BLaER1 treated with 17β-estradiol and CSF1 and Interleukin-3, amounts not matched to agents 10 nM and 100 nM (cell line): ENCODE results near the gene GEMIN7.
A peak's percentile ranks its signal among the peaks of the same experiment; 100 is the strongest.

Experiments
- H3K27ac ChIP-seq, 11 experiments: shearing (Covaris generic); formaldehyde crosslinking; 2 replicates each; pipeline ENCODE4 v1.8.1; 2022
- H3K27me3 ChIP-seq, 11 experiments: shearing (Covaris generic); formaldehyde crosslinking; 2 replicates each; pipeline ENCODE4 v1.8.1; 2022
- H3K36me3 ChIP-seq, 11 experiments: shearing (Covaris generic); formaldehyde crosslinking; 2 replicates each; pipeline ENCODE4 v1.8.1; 2022
- H3K4me1 ChIP-seq, 10 experiments: shearing (Covaris generic); formaldehyde crosslinking; 2 replicates each; pipeline ENCODE4 v1.8.1; 2022
- H3K4me2 ChIP-seq, 11 experiments: shearing (Covaris generic); formaldehyde crosslinking; 2 replicates each; pipeline ENCODE4 v1.8.1; 2022
- H3K4me3 ChIP-seq, 10 experiments: shearing (Covaris generic); formaldehyde crosslinking; 2 replicates each; pipeline ENCODE4 v1.8.1; 2022
- H3K9ac ChIP-seq, 11 experiments: shearing (Covaris generic); formaldehyde crosslinking; 2 replicates each; pipeline ENCODE4 v1.8.1; 2022
- H3K9me3 ChIP-seq, 11 experiments: shearing (Covaris generic); formaldehyde crosslinking; replicated peaks in 1 of 11; 2 replicates each; pipeline ENCODE4 v1.8.1; 2022
- H4K20me1 ChIP-seq, 11 experiments: shearing (Covaris generic); formaldehyde crosslinking; 2 replicates each; pipeline ENCODE4 v1.8.1; 2022
- Cebpa-rat ChIP-seq, 11 experiments: shearing (Covaris generic); IDR thresholded peaks; 2 replicates each; pipeline ENCODE4 v1.8.1; 2022

Gene GEMIN7

GRCh38 chr19:45110851-45111266 lies 31.8 kb downstream of the GEMIN7 start:
- no peak overlapping the region; a peak in 1 of 20 replicates for H3K4me3 ChIP-seq
- peak overlapping the region in 6 of 11 experiments; percentile 1 to 58 (median 20); a peak in 7 of 22 replicates for H3K9ac ChIP-seq
- H3K27me3 ChIP-seq = no peaks in the 10 kb centered on the region
- peak overlapping the region in 9 of 11 experiments; percentile 41 to 79 (median 60); a peak in 18 of 22 replicates for H3K27ac ChIP-seq
- H3K4me1 ChIP-seq = peaks cover 88 to 100% (median 100%) of the 10 kb centered on the region in 10 experiments
- H3K36me3 ChIP-seq = peaks cover 0 to 10% (median 0%) of the 10 kb centered on the region in 11 experiments; a peak in 5 of 22 replicates
- peaks cover 6 to 100% (median 99%) of the 10 kb centered on the region in 11 experiments; a peak in 20 of 22 replicates for H4K20me1 ChIP-seq
- H3K9me3 ChIP-seq = no peaks in the 10 kb centered on the region
- TF ChIP-seq Cebpa-rat (IDR thresholded peaks at IDR 0.05) = peak in 2 of 11 experiments; percentile 38 to 52; a peak in 1 of 22 replicates
- H3K4me2 ChIP-seq = peak overlapping the region; percentile 56 to 97 (median 84)

- H3K4me1 ChIP-seq = peaks cover 98 to 100% (median 100%) of the 10 kb centered on the region in 10 experiments
- TF ChIP-seq Cebpa-rat (IDR thresholded peaks at IDR 0.05) = no peak
- H4K20me1 ChIP-seq = peaks cover 9 to 100% (median 100%) of the 10 kb centered on the region in 11 experiments; a peak in 21 of 22 replicates
- H3K27ac ChIP-seq = peak overlapping the region in 7 of 11 experiments; percentile 8 to 84 (median 78); a peak in 9 of 22 replicates
- peak overlapping the region; percentile 57 to 97 (median 91); a peak in 21 of 22 replicates for H3K4me2 ChIP-seq
- H3K9me3 ChIP-seq = no peaks in the 10 kb centered on the region
- no peak overlapping the region for H3K4me3 ChIP-seq
- H3K27me3 ChIP-seq = no peaks in the 10 kb centered on the region
- peaks cover 0 to 10% (median 0%) of the 10 kb centered on the region in 11 experiments; a peak in 5 of 22 replicates for H3K36me3 ChIP-seq
- peak overlapping the region in 5 of 11 experiments; percentile 47 to 61 (median 60); a peak in 5 of 22 replicates for H3K9ac ChIP-seq
Measured at GRCh38 chr19:45112111-45112827, 33.2 kb downstream of the GEMIN7 start.

- Histone ChIP-seq H3K27ac (peak overlapping the region in 8 of 11 experiments; percentile 24 to 84 (median 67); a peak in 16 of 22 replicates), H3K4me1 (peaks cover 99 to 100% (median 100%) of the 10 kb centered on the region in 10 experiments), H3K36me3 (peaks cover 0 to 10% (median 0%) of the 10 kb centered on the region in 11 experiments; a peak in 5 of 22 replicates), H3K4me2 (peak overlapping the region; percentile 57 to 97 (median 91)), H3K9me3 (no peaks in the 10 kb centered on the region), H3K4me3 (peak overlapping the region in 1 of 10 experiments; percentile 6; a peak in 1 of 20 replicates), H3K27me3 (no peaks in the 10 kb centered on the region), H4K20me1 (peaks cover 22 to 100% (median 100%) of the 10 kb centered on the region in 11 experiments), H3K9ac (peak overlapping the region in 9 of 11 experiments; percentile 7 to 61 (median 47); a peak in 14 of 22 replicates)
- no peak; a peak in 1 of 22 replicates for TF ChIP-seq Cebpa-rat (IDR thresholded peaks at IDR 0.05)
Measured at GRCh38 chr19:45113628-45114027, 34.6 kb downstream of the GEMIN7 start.

GRCh38 chr19:45114116-45114515 lies 35.1 kb downstream of the GEMIN7 start:
- Histone ChIP-seq H3K4me2 (peak overlapping the region; percentile 57 to 97 (median 91)), H3K9ac (peak overlapping the region in 8 of 11 experiments; percentile 7 to 61 (median 52); a peak in 13 of 22 replicates), H4K20me1 (peaks cover 27 to 100% (median 100%) of the 10 kb centered on the region in 11 experiments), H3K36me3 (peaks cover 0 to 10% (median 0%) of the 10 kb centered on the region in 11 experiments; a peak in 4 of 22 replicates), H3K9me3 (no peaks in the 10 kb centered on the region), H3K27ac (peak overlapping the region in 8 of 11 experiments; percentile 24 to 84 (median 67); a peak in 15 of 22 replicates), H3K4me1 (peaks cover 99 to 100% (median 100%) of the 10 kb centered on the region in 10 experiments), H3K27me3 (no peaks in the 10 kb centered on the region), H3K4me3 (no peak overlapping the region)
- TF ChIP-seq Cebpa-rat (IDR thresholded peaks at IDR 0.05) = no peak

DNA sequence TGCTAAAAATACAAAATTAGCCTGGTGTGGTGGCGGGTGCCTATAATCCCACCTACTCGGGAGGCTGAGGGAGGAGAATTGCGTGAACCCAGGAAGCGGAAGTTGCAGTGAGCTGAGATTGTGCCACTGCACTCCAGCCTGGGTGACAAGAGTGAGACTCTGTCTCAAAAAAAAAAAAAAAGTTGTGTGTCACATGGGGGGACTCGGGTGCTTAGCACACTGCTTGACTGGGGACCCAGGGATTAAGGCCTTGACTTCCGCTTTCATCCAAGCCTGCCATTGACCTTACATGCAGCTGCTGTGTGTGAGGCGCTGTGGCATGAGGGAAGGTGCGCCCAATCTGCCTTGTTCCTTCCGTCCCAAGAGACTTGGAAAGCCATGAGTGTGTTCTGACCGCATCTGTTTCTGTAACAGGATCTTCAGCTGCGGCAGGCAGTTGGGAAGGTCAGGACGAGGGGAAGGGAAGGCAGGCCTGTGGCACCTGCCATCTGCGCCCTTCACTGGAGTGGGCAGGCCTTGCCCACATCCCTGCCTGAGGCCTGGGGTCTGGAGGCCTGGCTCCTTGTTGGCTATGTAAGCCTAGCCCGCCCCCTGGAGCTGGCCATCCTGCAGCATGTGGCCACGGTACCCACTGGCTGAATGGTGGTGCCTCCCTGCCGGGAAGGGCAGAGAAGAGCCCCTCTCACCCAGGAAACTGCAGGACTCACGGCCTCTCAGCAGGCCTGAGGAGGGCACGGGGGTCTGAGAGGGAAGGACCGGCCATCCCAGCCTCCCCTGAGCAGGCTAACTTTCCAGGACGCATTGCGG lies 37.0 kb downstream of the GEMIN7 start:
- Histone ChIP-seq H4K20me1 (peaks cover 43 to 100% (median 100%) of the 10 kb centered on the region in 11 experiments), H3K4me3 (peak overlapping the region in 2 of 10 experiments; percentile 4 to 10; a peak in 4 of 20 replicates), H3K27ac (peak overlapping the region in 10 of 11 experiments; percentile 8 to 84 (median 74); a peak in 20 of 22 replicates), H3K36me3 (peaks cover 0 to 10% (median 0%) of the 10 kb centered on the region in 11 experiments; a peak in 4 of 22 replicates), H3K4me1 (peaks cover 99 to 100% (median 100%) of the 10 kb centered on the region in 10 experiments), H3K4me2 (peak overlapping the region; percentile 83 to 97 (median 93)), H3K27me3 (no peaks in the 10 kb centered on the region), H3K9me3 (no peaks in the 10 kb centered on the region), H3K9ac (peak overlapping the region in 10 of 11 experiments; percentile 18 to 73 (median 56); a peak in 17 of 22 replicates)
- TF ChIP-seq Cebpa-rat (IDR thresholded peaks at IDR 0.05) = no peak; a peak in 1 of 22 replicates

DNA sequence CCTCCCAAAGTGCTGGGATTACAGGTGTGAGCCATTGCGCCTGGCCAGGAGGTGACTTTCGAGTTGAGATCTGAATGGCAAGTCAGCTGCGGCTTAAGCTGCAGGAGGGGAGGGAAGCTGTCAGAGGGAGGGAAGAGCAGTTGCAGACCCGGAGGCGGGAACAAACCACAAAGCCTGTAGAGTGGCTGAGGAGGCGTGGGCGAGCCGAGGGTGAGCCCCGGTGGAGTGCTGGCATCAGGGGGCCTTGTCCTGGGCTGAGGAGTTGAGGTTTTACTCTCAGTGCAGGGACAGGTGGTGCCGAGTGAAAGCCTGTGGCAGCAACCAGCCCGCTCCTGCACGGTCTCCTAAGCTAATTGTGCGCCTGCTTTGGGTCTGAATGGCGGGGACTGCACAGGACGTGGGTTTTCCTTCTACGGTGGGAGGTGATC lies 38.1 kb downstream of the GEMIN7 start:
- Histone ChIP-seq H3K4me3 (peak overlapping the region in 4 of 10 experiments; percentile 1 to 53 (median 32); a peak in 7 of 20 replicates), H3K27me3 (no peaks in the 10 kb centered on the region), H3K36me3 (peaks cover 0 to 6% (median 0%) of the 10 kb centered on the region in 11 experiments; a peak in 4 of 22 replicates), H3K27ac (peak overlapping the region in 8 of 11 experiments; percentile 49 to 85 (median 77); a peak in 16 of 22 replicates), H3K4me2 (peak overlapping the region; percentile 83 to 97 (median 93)), H3K4me1 (peaks cover 100% of the 10 kb centered on the region in 10 experiments), H4K20me1 (peaks cover 55 to 100% (median 100%) of the 10 kb centered on the region in 11 experiments), H3K9me3 (no peaks in the 10 kb centered on the region), H3K9ac (peak overlapping the region; percentile 9 to 77 (median 53); a peak in 16 of 22 replicates)
- TF ChIP-seq Cebpa-rat (IDR thresholded peaks at IDR 0.05) = no peak

- H3K27ac ChIP-seq = peak overlapping the region in 8 of 11 experiments; percentile 28 to 85 (median 69); a peak in 16 of 22 replicates
- peak overlapping the region; percentile 9 to 77 (median 53); a peak in 20 of 22 replicates for H3K9ac ChIP-seq
Measured at GRCh38 chr19:45117671-45118070, 38.6 kb downstream of the GEMIN7 start.

More at GRCh38 chr19:45117671-45118070, 38.6 kb downstream of the GEMIN7 start:
- H3K4me1 ChIP-seq = peaks cover 96 to 100% (median 100%) of the 10 kb centered on the region in 10 experiments
- H3K27me3 ChIP-seq = no peaks in the 10 kb centered on the region
- peaks cover 60 to 100% (median 100%) of the 10 kb centered on the region in 11 experiments for H4K20me1 ChIP-seq
- peak overlapping the region in 5 of 10 experiments; percentile 1 to 53 (median 21); a peak in 7 of 20 replicates for H3K4me3 ChIP-seq
- peaks cover 0 to 5% (median 0%) of the 10 kb centered on the region in 11 experiments; a peak in 1 of 22 replicates for H3K36me3 ChIP-seq
- TF ChIP-seq Cebpa-rat (IDR thresholded peaks at IDR 0.05) = no peak
- peak overlapping the region; percentile 83 to 97 (median 93) for H3K4me2 ChIP-seq
- no peaks in the 10 kb centered on the region for H3K9me3 ChIP-seq
